ENCODE measurements around the gene PDS5B.

DNA sequence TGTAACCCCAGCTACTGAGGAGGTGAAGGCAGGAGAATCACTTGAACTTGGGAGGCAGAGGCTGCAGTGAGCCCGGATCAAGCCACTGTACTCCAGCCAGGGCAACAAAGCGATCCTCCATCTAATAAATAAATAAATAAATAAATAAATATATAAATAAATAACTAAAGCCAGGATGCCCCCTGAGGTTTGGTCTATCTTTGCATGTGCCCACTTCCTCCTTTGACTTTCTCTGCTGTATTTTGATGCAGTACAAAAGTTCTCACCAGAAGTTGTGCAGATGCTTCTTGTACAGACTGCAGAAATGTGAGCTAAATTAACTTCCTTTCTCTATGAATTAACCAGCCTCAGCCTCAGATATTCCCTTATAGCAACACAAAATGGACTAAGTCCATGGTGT, 41.2 kb upstream of the PDS5B start:
- no peak for TF ChIP-seq EZH2 (IDR thresholded peaks at IDR 0.05)
- TF ChIP-seq POLR2A (IDR thresholded peaks at IDR 0.05; ENCODE audit: borderline replicate concordance, extremely low read depth, insufficient read depth, insufficient read length), result no peak
- TF ChIP-seq CTCF (IDR thresholded peaks at IDR 0.05 in 2 of 3, conservative IDR thresholded peaks at IDR 0.05 in 1 of 3; ENCODE audit: borderline replicate concordance in 1 of 3, insufficient read depth in 1 of 3, low read depth in 2 of 3, low read length in 2 of 3), result no peak
- TF ChIP-seq ZNF274 (IDR thresholded peaks at IDR 0.05; ENCODE audit: low read depth, low read length), result no peak

Data from HCT116 (cell line).